Measurements from ENCODE around the gene CAPRIN2. TPM values are rescaled to one million over a fixed set of nuclear protein-coding genes. Genes with fewer than 3 reads are reported as not detected.

CAPRIN2 gene
- total and polyA plus RNA-seq, 2 of the 4 experiments (the other 2 are of a cell fraction) = 18.9 to 23.8 TPM

DNA sequence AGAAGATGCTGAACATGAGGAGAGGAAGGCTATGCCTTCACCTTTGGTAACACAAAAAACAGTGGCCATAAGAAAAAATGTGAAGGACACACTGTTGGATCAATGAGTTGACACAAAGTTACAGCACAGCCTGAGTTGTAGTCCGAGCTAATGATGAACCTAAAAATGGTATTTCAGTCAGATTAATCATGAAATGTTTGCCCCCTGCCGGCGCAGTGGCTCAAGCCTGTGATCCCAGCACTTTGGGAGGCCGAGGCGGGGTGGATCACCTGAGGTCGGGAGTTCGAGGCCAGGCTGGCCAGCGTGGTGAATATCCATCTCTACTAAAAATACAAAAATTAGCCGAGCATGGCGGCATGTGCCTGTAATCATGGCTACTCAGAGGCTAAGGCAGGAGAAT, 1.3 kb upstream of the CAPRIN2 start:
- Histone ChIP-seq H2AFZ (replicated peaks; ENCODE audit: low read length, poor library complexity) (no peak overlapping the region), H3K23ac (ENCODE audit: low read depth, low read length) (no peak overlapping the region), H4K20me1 (ENCODE audit: insufficient read depth, low read length) (no peaks in the 10 kb centered on the region), H3K27me3 (ENCODE audit: control insufficient read depth, insufficient read depth, low read length) (no peaks in the 10 kb centered on the region), H3K4me1 (ENCODE audit: control insufficient read depth, insufficient read depth, low read length) (peaks cover 10% of the 10 kb centered on the region), H3K4me3 (ENCODE audit: insufficient read depth, low read depth, low read length) (no peak overlapping the region), H2BK15ac (ENCODE audit: low read depth, low read length) (no peak overlapping the region), H3K56ac (ENCODE audit: extremely low read depth, insufficient read depth, low read length) (no peak overlapping the region), H4K8ac (ENCODE audit: low read depth in 2 of 2, low read length in 2 of 2) (no peak overlapping the region), H4K91ac (ENCODE audit: insufficient read depth, low read depth, low read length) (no peak overlapping the region), H2BK120ac (ENCODE audit: low read depth, low read length) (no peak overlapping the region), H3K79me1 (ENCODE audit: low read depth in 1 of 2, low read length in 2 of 2) (peaks cover 16 to 32% of the 10 kb centered on the region in 2 experiments), H3K9me1 (ENCODE audit: insufficient read depth, low read length) (peaks cover 4% of the 10 kb centered on the region), H3K18ac (ENCODE audit: low read depth, low read length) (no peak overlapping the region), H3K4me2 (ENCODE audit: low read depth, low read length) (no peak overlapping the region), H3K4ac (ENCODE audit: low read depth, low read length) (no peak overlapping the region), H2BK5ac (ENCODE audit: low read depth, low read length, poor library complexity, severe bottlenecking) (no peak overlapping the region), H3K27ac (ENCODE audit: insufficient read depth, low read length) (no peak overlapping the region), H2AK5ac (ENCODE audit: low read depth, low read length) (no peak overlapping the region), H2AK9ac (replicated peaks; ENCODE audit: low read depth, low read length, poor library complexity) (no peak overlapping the region), H3K9me3 (ENCODE audit: control insufficient read depth, insufficient read depth, low read length) (no peaks in the 10 kb centered on the region), H3K14ac (replicated peaks; ENCODE audit: low read depth, low read length) (no peak overlapping the region), H4K5ac (ENCODE audit: low read depth, low read length) (no peak overlapping the region), H3K9ac (ENCODE audit: low read depth, low read length) (no peak overlapping the region), H3K36me3 (ENCODE audit: control insufficient read depth, insufficient read depth, low read length) (no peaks in the 10 kb centered on the region), H2BK20ac (ENCODE audit: low read depth, low read length) (no peak overlapping the region)
- dilution Hi-C loops (cut with HindIII; ENCODE audit: low sequenced_read_pairs, unreplicated experiment) = no loop called here
- ChIA-PET POLR2A (ENCODE audit: unreplicated experiment) (no interaction called here), CTCF (no interaction called here)
- ATAC-seq (ENCODE audit: low read depth) (no peak), DNase-seq (no peak)
- in situ Hi-C loops (cut with MboI; ENCODE audit: low sequenced_read_pairs) = no loop called here
- intact Hi-C loops (cut with micrococcal nuclease) = no loop called here
- WGBS, 2 experiments (ENCODE audit: extremely low coverage in 2 of 2, insufficient read length in 1 of 2) = no CpG with 5 or more reads among the region's 10 CpGs
- TF ChIP-seq, protein P1, sequence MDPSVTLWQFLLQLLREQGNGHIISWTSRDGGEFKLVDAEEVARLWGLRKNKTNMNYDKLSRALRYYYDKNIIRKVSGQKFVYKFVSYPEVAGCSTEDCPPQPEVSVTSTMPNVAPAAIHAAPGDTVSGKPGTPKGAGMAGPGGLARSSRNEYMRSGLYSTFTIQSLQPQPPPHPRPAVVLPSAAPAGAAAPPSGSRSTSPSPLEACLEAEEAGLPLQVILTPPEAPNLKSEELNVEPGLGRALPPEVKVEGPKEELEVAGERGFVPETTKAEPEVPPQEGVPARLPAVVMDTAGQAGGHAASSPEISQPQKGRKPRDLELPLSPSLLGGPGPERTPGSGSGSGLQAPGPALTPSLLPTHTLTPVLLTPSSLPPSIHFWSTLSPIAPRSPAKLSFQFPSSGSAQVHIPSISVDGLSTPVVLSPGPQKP (IDR thresholded peaks at IDR 0.05; ENCODE audit: borderline replicate concordance, low read depth, low read length) = no peak
- TF ChIP-seq FOS (IDR thresholded peaks at IDR 0.05; ENCODE audit: low read depth, low read length) (no peak), RCOR1 (IDR thresholded peaks at IDR 0.05; ENCODE audit: insufficient replicate concordance, low read length) (no peak), MAFK (IDR thresholded peaks at IDR 0.05; ENCODE audit: low read depth, low read length) (no peak), BHLHE40 (IDR thresholded peaks at IDR 0.05; ENCODE audit: low read depth, low read length) (no peak), NFE2L2 (IDR thresholded peaks at IDR 0.05; ENCODE audit: low read depth, low read length) (no peak), MXI1 (IDR thresholded peaks at IDR 0.05; ENCODE audit: borderline replicate concordance, low read depth, low read length) (no peak), CHD1 (IDR thresholded peaks at IDR 0.05; ENCODE audit: low read depth, low read length) (no peak), RFX5 (IDR thresholded peaks at IDR 0.05; ENCODE audit: low read depth, low read length) (no peak)
- TF ChIP-seq, protein P2, sequence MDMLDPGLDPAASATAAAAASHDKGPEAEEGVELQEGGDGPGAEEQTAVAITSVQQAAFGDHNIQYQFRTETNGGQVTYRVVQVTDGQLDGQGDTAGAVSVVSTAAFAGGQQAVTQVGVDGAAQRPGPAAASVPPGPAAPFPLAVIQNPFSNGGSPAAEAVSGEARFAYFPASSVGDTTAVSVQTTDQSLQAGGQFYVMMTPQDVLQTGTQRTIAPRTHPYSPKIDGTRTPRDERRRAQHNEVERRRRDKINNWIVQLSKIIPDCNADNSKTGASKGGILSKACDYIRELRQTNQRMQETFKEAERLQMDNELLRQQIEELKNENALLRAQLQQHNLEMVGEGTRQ (IDR thresholded peaks at IDR 0.05; ENCODE audit: low read depth, low read length) = no peak
- TF ChIP-seq, protein P3, sequence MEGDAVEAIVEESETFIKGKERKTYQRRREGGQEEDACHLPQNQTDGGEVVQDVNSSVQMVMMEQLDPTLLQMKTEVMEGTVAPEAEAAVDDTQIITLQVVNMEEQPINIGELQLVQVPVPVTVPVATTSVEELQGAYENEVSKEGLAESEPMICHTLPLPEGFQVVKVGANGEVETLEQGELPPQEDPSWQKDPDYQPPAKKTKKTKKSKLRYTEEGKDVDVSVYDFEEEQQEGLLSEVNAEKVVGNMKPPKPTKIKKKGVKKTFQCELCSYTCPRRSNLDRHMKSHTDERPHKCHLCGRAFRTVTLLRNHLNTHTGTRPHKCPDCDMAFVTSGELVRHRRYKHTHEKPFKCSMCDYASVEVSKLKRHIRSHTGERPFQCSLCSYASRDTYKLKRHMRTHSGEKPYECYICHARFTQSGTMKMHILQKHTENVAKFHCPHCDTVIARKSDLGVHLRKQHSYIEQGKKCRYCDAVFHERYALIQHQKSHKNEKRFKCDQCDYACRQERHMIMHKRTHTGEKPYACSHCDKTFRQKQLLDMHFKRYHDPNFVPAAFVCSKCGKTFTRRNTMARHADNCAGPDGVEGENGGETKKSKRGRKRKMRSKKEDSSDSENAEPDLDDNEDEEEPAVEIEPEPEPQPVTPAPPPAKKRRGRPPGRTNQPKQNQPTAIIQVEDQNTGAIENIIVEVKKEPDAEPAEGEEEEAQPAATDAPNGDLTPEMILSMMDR (conservative IDR thresholded peaks at IDR 0.05; ENCODE audit: low read depth, low read length) = no peak
- BruUV-seq (replicated peaks) = no TSS peak

Data from IMR-90 (cell line).